WTC11 (cell line): ENCODE results near the gene RPS10. TPM values are rescaled to one million over a fixed set of nuclear protein-coding genes. Genes with fewer than 3 reads are reported as not detected.

Source experiments
- ATAC-seq: fragments of 200-7000 bp; cut with Tn5 transposase; 2 replicates; pipeline ENCODE4 v1.10.0; 2021; ENCODE audit warnings: mild to moderate bottlenecking, moderate library complexity
- CTCF ChIA-PET: fragments of 300-600 bp; sonication (Branson Sonifier 250); formaldehyde crosslinking; loops from one replicate; lab custom pipeline; 2021; ENCODE audit warnings: antibody characterized with exemption; lab: Charles Lee
- POLR2A ChIA-PET: fragments of 350-600 bp; sonication (Branson Sonifier 250); formaldehyde crosslinking; loops from one replicate; lab custom pipeline; 2021; ENCODE audit warnings: antibody characterized with exemption; lab: Charles Lee
- DNase-seq: peaks from one replicate; pipeline ENCODE4 v3.0.0; 2021; ENCODE audit warnings: low spot score
- H3K27ac Mint-ChIP-seq: 2 replicates; pipeline ENCODE4 v1.8.0; 2021; ENCODE audit warnings: mixed read lengths
- H3K27me3 Mint-ChIP-seq: 2 replicates; pipeline ENCODE4 v1.8.0; 2021; ENCODE audit warnings: low read depth, mild to moderate bottlenecking, moderate library complexity, mixed read lengths
- H3K36me3 Mint-ChIP-seq: 2 replicates; pipeline ENCODE4 v1.8.0; 2021; ENCODE audit warnings: mixed read lengths
- H3K4me1 Mint-ChIP-seq: 2 replicates; pipeline ENCODE4 v1.8.0; 2022; ENCODE audit warnings: mixed read lengths
- H3K4me3 Mint-ChIP-seq: 2 replicates; pipeline ENCODE4 v1.8.0; 2021; ENCODE audit warnings: mild to moderate bottlenecking, moderate library complexity, mixed read lengths
- H3K9me3 Mint-ChIP-seq: 2 replicates; pipeline ENCODE4 v1.8.0; 2021; ENCODE audit warnings: mixed read lengths
- ARID4B ChIP-seq: sonication (generic); formaldehyde crosslinking; IDR thresholded peaks from 2 replicates; pipeline ENCODE4 v1.8.0; 2023; ENCODE audit warnings: missing genetic modification reagents, mild to moderate bottlenecking, borderline replicate concordance
- CBFB ChIP-seq: sonication (generic); formaldehyde crosslinking; IDR thresholded peaks from 2 replicates; pipeline ENCODE4 v1.8.1; 2022; ENCODE audit warnings: mild to moderate bottlenecking, low read depth, missing genetic modification reagents
- CTCF ChIP-seq: fragments of 200-600 bp; IDR thresholded peaks from 2 replicates; pipeline ENCODE4 v1.8.0; 2022; ENCODE audit warnings: antibody characterized with exemption
- E2F5 ChIP-seq: sonication (generic); formaldehyde crosslinking; IDR thresholded peaks from 2 replicates; pipeline ENCODE4 v1.8.1; 2022; ENCODE audit warnings: mild to moderate bottlenecking, moderate library complexity, missing genetic modification reagents
- EMX1 ChIP-seq: fragments of 250-450 bp; sonication (Bioruptor Pico); IDR thresholded peaks from 2 replicates; pipeline ENCODE4 v1.8.0; 2021; ENCODE audit warnings: mild to moderate bottlenecking
- ERG ChIP-seq: fragments of 250-450 bp; sonication (Bioruptor Pico); IDR thresholded peaks from 2 replicates; pipeline ENCODE4 v1.8.0; 2021; ENCODE audit warnings: mild to moderate bottlenecking
- FOXJ3 ChIP-seq: sonication (generic); formaldehyde crosslinking; IDR thresholded peaks from 2 replicates; pipeline ENCODE4 v1.9.0; 2021; ENCODE audit warnings: missing genetic modification reagents, mild to moderate bottlenecking, borderline replicate concordance
- FOXP4 ChIP-seq: sonication (generic); formaldehyde crosslinking; IDR thresholded peaks from 2 replicates; pipeline ENCODE4 v1.8.0; 2022; ENCODE audit warnings: mild to moderate bottlenecking, missing genetic modification reagents
- HMGXB4 ChIP-seq: sonication (generic); formaldehyde crosslinking; IDR thresholded peaks from 2 replicates; pipeline ENCODE4 v1.8.1; 2023; ENCODE audit warnings: mild to moderate bottlenecking, moderate library complexity, missing genetic modification reagents
- IRF1 ChIP-seq: sonication (generic); formaldehyde crosslinking; IDR thresholded peaks from 2 replicates; pipeline ENCODE4 v1.8.0; 2023; ENCODE audit warnings: missing genetic modification reagents
- KAT7 ChIP-seq: sonication (generic); formaldehyde crosslinking; IDR thresholded peaks from 2 replicates; pipeline ENCODE4 v1.8.1; 2023; ENCODE audit warnings: missing genetic modification reagents, mild to moderate bottlenecking, borderline replicate concordance
- MAX ChIP-seq: sonication (generic); formaldehyde crosslinking; IDR thresholded peaks from 2 replicates; pipeline ENCODE4 v1.8.0; 2022; ENCODE audit warnings: mild to moderate bottlenecking, missing genetic modification reagents
- NFE2L1 ChIP-seq: sonication (generic); formaldehyde crosslinking; IDR thresholded peaks from 2 replicates; pipeline ENCODE4 v1.8.1; 2023; ENCODE audit warnings: missing genetic modification reagents
- SP1 ChIP-seq: sonication (generic); formaldehyde crosslinking; conservative IDR thresholded peaks from 2 replicates; pipeline ENCODE4 v1.8.1; 2022; ENCODE audit warnings: missing genetic modification reagents
- ZMAT4 ChIP-seq: fragments of 250-450 bp; sonication (Bioruptor Pico); IDR thresholded peaks from 2 replicates; pipeline ENCODE4 v1.9.0; 2021; ENCODE audit warnings: mild to moderate bottlenecking
- ZNF219 ChIP-seq: sonication (generic); formaldehyde crosslinking; IDR thresholded peaks from 2 replicates; pipeline ENCODE4 v1.8.0; 2023; ENCODE audit warnings: missing genetic modification reagents, mild to moderate bottlenecking, borderline replicate concordance
- ZNF263 ChIP-seq: sonication (generic); formaldehyde crosslinking; IDR thresholded peaks from 2 replicates; pipeline ENCODE4 v1.8.1; 2022; ENCODE audit warnings: low read depth, mild to moderate bottlenecking, moderate library complexity, missing genetic modification reagents
- ZNF317 ChIP-seq: sonication (generic); formaldehyde crosslinking; IDR thresholded peaks from 2 replicates; pipeline ENCODE4 v1.8.1; 2023; ENCODE audit warnings: low read depth, mild to moderate bottlenecking, moderate library complexity, missing genetic modification reagents, borderline replicate concordance
- ZNF671 ChIP-seq: fragments of 250-450 bp; sonication (Bioruptor Pico); IDR thresholded peaks from 2 replicates; pipeline ENCODE4 v1.8.0; 2021; ENCODE audit warnings: mild to moderate bottlenecking
- total RNA-seq: library from RNA; stranded (reverse); gene quantifications from 3 replicates; pipeline ENCODE4 v1.2.3, GENCODE V29; 2021

RPS10 gene
- total RNA-seq, 1 experiment from 2014 or later: 2,184 TPM

GRCh38 chr6:34463299-34463698 lies 37.4 kb upstream of the RPS10 start:
- H3K4me3 Mint-ChIP-seq: no peak overlapping the region
- ATAC-seq (no peak), DNase-seq (no peak)
- POLR2A ChIA-PET: interaction anchor here (0.6 kb wide), 1 partner anchor 35 kb away, joined by 4 read pairs; no protein-coding TSS in a partner anchor
- no peaks in the 10 kb centered on the region for H3K9me3 Mint-ChIP-seq
- no peaks in the 10 kb centered on the region for H3K36me3 Mint-ChIP-seq
- CTCF ChIA-PET: interaction anchor here (0.9 to 1.8 kb wide), 7 partner anchors 48 to 267 kb away, joined by 3 to 17 read pairs (median 4); partner anchors contain the start of gene SMIM29
- H3K4me1 Mint-ChIP-seq: peaks cover 25% of the 10 kb centered on the region
- H3K27me3 Mint-ChIP-seq: peaks cover 9% of the 10 kb centered on the region
- H3K27ac Mint-ChIP-seq: no peak overlapping the region
- TF ChIP-seq KAT7 (CRISPR knock-in tag) (no peak), MAX (CRISPR knock-in tag) (no peak), CTCF (no peak), ERG (CRISPR knock-in tag) (no peak), FOXP4 (CRISPR knock-in tag) (no peak), ZMAT4 (no peak), ZNF671 (CRISPR knock-in tag) (no peak), IRF1 (CRISPR knock-in tag) (no peak), ZNF317 (CRISPR knock-in tag) (no peak), NFE2L1 (CRISPR knock-in tag) (no peak), FOXJ3 (CRISPR knock-in tag) (no peak)

GRCh38 chr6:34462551-34462971 lies 36.7 kb upstream of the RPS10 start:
- Mint-ChIP-seq H3K27me3 (peaks cover 9% of the 10 kb centered on the region), H3K36me3 (no peaks in the 10 kb centered on the region), H3K4me1 (peaks cover 25% of the 10 kb centered on the region), H3K27ac (no peak overlapping the region), H3K9me3 (no peaks in the 10 kb centered on the region), H3K4me3 (0 out of 2 replicates have a peak overlapping the region, but pooled peaks have one; percentile 26)
- ChIA-PET POLR2A (interaction anchor here (0.6 kb wide), 2 partner anchors 10 to 34 kb away, joined by 3 to 4 read pairs; no protein-coding TSS in a partner anchor), CTCF (interaction anchor here (0.6 to 1.8 kb wide), 15 partner anchors 13 to 388 kb away, joined by 3 to 17 read pairs (median 4); partner anchors contain the start of gene SMIM29)
- peak; percentile 77 for ATAC-seq
- DNase-seq: peak; percentile 69
- no peak for TF ChIP-seq ARID4B (CRISPR knock-in tag)
- TF ChIP-seq MAX (CRISPR knock-in tag): 0 out of 2 replicates have a peak, but pooled peaks have one; percentile 23
- TF ChIP-seq ZNF263 (CRISPR knock-in tag): peak; percentile 98
- no peak for TF ChIP-seq FOXJ3 (CRISPR knock-in tag)
- 0 out of 2 replicates have a peak, but pooled peaks have one; percentile 48 for TF ChIP-seq SP1 (CRISPR knock-in tag)
- no peak for TF ChIP-seq E2F5 (CRISPR knock-in tag)
- no peak for TF ChIP-seq CBFB
- TF ChIP-seq ZNF671 (CRISPR knock-in tag): no peak
- TF ChIP-seq EMX1 (CRISPR knock-in tag): no peak
- TF ChIP-seq ZNF317 (CRISPR knock-in tag): no peak
- no peak for TF ChIP-seq HMGXB4 (CRISPR knock-in tag)
- TF ChIP-seq ZNF219 (CRISPR knock-in tag): no peak
